GM18507 (cell line): ENCODE measurements around the gene DDIAS.
"Not testable (repeated sequence)": the region's sequence is repeated elsewhere in the genome, so short reads cannot be mapped to it uniquely, and the experiment has no call there.

ENCODE experiments used
- DNase-seq: peaks from one replicate; pipeline ENCODE4 v3.0.0; 2011; ENCODE audit warnings: low read depth; ENCODE audit not compliant: insufficient read length; ENCODE audit errors: extremely low spot score
- FAIRE-seq: peaks from 2 replicates; lab custom pipeline; 2011; peaks lifted over from hg19 to GRCh38; lab: Jason Lieb, UNC

DDIAS gene

DNA sequence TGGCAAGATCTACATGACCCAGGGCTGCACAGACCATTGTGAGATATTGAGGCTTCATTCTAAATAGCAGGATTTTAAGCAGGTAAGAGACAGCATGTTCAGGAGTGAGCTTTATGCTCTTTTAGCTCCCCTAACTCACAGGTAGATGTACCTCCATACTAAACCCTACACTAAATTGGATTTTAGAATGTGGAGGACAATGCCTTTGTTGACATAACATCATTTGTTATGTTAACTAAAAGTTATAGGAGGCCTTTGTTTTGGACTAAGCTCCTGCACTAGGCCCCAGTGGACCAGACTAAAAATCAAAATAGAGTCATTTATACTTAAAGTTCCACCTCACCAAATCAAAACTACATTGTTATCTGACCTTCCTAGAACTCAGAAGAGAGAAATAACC, 6.8 kb downstream of the DDIAS start:
- no peak for FAIRE-seq
- DNase-seq, result no peak

GRCh38 chr11:82909015-82909640, 7.6 kb downstream of the DDIAS start:
- DNase-seq (no peak), FAIRE-seq (no peak)

DNA sequence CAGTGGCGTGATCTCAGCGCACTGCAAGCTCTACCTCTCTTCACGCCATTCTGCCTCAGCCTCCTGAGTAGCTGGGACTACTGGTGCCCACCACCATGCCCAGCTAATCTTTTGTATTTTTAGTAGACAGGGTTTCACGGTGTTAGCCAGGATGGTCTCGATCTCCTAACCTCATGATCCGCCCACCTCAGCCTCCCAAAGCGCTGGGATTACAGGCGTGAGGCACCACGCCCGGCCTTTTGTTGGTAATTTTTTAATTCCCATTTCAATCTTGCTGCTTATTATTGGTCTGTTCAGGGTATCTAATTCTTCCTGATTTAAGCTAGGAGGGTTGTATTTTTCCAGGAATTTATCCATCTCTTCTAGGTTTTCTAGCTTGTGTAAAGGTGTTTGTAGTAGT, 18.2 kb downstream of the DDIAS start:
- not testable (repeated sequence) for FAIRE-seq, DNase-seq

DNA sequence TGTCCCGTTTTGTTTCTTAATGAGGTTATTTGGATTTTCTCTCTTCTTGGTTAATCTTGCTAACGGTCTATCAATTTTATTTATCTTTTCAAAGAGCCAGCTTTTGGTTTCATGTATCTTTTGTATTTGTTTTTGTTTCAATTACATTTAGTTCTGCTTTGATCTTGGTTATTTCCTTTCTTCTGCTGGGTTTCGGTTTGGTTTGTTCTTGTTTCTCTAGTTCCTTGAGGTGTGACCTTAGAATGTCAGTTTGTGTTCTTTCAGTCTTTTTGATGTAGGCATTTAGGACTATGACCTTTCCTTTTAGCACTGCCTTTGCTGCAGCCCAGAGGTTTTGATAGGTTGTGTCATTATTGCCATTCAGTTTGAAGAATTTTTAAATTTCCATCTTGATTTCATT, 18.7 kb downstream of the DDIAS start:
- not testable (repeated sequence) for DNase-seq
- FAIRE-seq, result peak; percentile 67

- not testable (repeated sequence) for FAIRE-seq, DNase-seq
Measured at GRCh38 chr11:82922396-82923173, 21.0 kb downstream of the DDIAS start.

- DNase-seq, result no peak
- FAIRE-seq, result peak; percentile 75
Measured at GRCh38 chr11:82924522-82925224, 23.1 kb downstream of the DDIAS start.

GRCh38 chr11:82927264-82927880, 25.8 kb downstream of the DDIAS start:
- FAIRE-seq, result peak; percentile 88
- peak; percentile 26 for DNase-seq

DNA sequence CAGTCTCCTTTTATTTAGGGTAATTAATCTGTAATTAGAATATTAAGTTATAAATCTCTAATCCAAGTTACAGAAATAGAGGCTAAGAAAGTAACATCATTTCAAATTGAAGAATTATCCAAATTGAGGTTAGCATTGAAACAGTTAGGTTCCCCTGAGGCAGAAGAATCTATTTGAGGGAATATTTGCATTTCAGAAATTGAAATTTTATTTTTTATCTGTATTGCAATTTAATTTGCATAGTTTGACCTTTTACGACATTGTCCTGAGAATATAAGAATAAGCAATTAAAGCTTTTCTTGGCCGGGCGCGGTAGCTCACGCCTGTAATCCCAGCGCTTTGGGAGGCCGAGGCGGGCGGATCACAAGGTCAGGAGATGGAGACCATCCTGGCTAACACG, 27.6 kb downstream of the DDIAS start:
- no peak for DNase-seq
- no peak for FAIRE-seq

DNA sequence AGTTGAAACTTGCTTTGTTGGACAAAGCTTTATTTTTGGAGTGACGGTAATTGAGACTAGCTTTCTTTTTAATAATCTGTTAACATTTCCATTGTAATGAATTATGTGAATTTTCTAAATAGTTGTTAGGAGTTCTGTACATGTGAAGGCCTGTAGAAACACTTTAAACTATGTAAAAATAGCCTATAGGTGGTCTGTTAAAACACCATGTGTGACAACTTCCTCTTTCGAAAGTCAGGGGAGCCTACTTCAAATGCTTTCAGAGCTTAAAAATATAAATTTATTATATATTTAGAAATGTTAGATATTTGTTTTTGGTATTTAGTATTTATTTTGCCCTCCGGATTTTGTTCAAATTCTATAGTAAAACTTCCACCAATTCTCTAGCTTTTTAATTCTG, 28.7 kb downstream of the DDIAS start:
- DNase-seq (no peak), FAIRE-seq (no peak)

DNA sequence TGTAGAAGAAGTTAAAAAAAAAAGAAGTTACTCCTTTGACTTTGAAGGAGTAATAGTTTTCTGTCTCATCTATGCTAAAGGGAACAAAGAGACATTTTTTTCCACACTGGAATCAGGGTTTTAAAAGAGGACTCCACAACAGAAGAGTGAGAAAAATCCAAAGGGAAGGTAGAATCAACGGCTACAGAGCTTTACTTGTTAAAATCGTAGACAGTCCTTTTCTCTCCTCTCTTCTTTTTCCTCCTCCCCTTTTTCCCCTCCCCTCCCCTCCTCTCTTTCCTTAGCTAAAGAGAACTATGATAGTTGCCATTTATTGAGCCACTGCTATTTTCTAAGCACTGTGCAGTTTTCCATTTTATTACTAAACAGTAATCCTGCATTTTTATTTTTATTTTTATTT, 29.2 kb downstream of the DDIAS start:
- FAIRE-seq, result peak; percentile 42
- no peak for DNase-seq

- DNase-seq (no peak), FAIRE-seq (no peak)
Measured at GRCh38 chr11:82932564-82932963, 31.0 kb downstream of the DDIAS start.

GRCh38 chr11:82936261-82936660, 34.7 kb downstream of the DDIAS start:
- no peak for FAIRE-seq
- DNase-seq, result no peak

GRCh38 chr11:82937554-82937953, 36.0 kb downstream of the DDIAS start:
- FAIRE-seq (no peak), DNase-seq (no peak)

DNA sequence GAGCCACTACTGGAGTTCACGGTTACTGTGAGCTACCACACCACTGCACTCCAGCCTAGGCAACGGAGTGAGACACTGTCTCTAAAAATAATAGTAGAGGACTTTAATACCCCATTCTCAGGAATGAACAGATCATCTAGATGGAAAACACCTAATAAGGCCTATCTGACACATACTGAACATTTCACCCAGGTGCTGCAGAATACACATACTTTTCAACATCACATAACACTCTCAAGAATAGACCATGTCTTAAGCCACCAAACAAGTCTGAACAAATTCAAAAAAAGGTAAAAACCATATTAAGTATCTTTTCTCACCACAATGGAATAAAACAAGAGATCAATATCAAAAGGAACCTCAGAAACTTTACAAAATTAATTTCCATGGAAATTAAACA, 37.9 kb downstream of the DDIAS start:
- no peak for FAIRE-seq
- no peak for DNase-seq

DNA sequence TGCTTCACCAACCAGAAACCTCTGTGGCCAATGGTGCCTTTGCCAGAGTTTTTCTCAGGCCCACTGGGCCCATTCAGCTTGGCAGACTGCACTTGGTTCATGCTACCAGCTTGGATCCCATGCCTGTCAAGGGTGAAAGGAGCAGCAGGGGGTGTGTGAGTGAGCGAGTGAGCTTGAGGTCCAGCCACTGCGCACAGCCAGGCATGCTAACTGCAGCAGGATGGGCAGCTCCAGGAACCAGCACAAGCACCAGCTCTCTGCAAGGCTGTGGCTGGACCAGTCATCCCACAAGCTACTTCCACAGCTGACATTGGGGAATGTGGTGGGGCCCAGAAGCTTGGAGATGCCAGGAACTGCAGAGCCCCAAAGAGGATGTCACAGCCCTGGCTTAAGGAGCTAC, 40.8 kb downstream of the DDIAS start:
- DNase-seq, result no peak
- FAIRE-seq, result no peak

DNA sequence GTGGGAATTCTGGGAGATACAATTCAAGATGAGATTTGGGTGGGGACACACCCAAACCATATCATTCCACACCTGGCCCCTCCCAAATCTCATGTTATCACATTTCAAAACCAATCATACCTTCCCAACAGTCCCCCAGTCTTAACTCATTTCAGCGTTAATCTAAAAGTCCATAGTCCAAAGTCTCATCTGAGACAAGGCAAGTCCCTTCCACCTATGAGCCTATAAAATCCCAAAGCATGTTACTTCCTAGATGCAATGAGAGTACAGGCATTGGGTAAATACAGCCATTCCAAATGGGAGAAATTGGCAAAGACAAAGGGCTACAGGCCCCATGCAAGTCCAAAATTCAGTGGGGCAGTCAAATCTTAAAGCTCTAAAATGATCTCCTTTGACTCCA, 41.9 kb downstream of the DDIAS start:
- DNase-seq, result not testable (repeated sequence)

DNA sequence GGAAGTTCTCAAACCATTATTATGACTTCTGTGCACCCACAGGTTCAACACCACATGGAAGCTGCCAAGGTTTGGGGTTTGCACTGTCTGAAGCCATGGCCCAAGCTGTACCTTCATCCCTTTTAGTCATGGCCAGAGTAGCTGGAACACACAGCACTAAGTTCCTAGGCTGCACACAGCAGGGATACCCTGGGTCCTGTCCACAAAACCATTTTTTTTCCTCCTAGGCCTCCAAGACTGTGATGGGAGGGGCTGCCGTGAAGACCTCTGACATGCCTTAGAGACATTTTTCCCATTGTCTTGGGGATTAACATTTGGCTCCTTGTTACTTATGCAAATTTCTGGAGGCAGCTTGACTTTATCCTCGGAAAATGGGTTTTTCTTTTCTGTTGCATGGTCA, 42.7 kb downstream of the DDIAS start:
- FAIRE-seq (no peak), DNase-seq (no peak)

More for the DNA sequence above, 41.9 kb downstream of the DDIAS start:
- not testable (repeated sequence) for FAIRE-seq

DNA sequence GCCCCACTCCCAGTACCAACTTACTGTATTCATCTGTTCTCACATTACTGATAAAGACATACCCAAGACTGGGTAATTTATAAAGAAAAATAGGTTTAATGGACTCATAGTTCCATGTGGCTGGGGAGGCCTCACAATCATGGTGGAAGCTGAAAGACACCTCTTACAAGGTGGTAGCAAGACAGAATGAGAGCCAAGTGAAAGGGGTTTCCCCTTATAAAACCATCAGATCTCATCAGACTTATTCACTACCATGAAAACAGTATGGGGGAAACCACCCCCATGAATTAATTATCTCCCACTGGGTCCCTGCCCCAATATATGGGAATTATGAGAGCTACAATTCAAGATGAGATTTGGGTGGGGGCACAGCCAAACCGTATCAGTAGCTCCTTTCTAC, 43.5 kb downstream of the DDIAS start:
- FAIRE-seq, DNase-seq: not testable (repeated sequence)

- DNase-seq (no peak), FAIRE-seq (no peak)
Measured at GRCh38 chr11:82945682-82946081, 44.1 kb downstream of the DDIAS start.

DNA sequence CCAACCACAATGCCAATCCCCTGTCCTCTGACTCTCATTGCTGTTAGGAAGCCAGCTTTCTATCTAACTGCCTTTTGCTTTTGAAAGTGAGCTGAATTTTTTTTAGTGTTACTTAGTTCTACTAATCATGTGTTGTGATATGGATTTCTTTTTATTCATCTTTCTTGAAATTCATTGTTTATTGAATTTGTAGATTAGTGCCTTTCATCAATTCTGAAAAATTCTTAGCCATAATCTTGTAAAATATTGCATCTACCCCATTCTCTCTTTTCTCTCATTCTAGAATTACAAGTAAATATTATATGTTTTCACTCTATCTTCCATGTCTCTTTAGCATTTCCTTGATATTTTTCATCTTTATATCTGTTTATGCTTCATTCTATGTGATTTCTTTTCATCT, 47.8 kb downstream of the DDIAS start:
- FAIRE-seq (no peak), DNase-seq (no peak)
